Fibroblast of the conjunctiva (primary cell): ENCODE results near the gene TXNDC2.

Experiments used
- DNase-seq: peaks from one replicate; pipeline ENCODE4 v3.0.0-alpha.2; 2010; ENCODE audit warnings: low read depth

The TXNDC2 gene

DNA sequence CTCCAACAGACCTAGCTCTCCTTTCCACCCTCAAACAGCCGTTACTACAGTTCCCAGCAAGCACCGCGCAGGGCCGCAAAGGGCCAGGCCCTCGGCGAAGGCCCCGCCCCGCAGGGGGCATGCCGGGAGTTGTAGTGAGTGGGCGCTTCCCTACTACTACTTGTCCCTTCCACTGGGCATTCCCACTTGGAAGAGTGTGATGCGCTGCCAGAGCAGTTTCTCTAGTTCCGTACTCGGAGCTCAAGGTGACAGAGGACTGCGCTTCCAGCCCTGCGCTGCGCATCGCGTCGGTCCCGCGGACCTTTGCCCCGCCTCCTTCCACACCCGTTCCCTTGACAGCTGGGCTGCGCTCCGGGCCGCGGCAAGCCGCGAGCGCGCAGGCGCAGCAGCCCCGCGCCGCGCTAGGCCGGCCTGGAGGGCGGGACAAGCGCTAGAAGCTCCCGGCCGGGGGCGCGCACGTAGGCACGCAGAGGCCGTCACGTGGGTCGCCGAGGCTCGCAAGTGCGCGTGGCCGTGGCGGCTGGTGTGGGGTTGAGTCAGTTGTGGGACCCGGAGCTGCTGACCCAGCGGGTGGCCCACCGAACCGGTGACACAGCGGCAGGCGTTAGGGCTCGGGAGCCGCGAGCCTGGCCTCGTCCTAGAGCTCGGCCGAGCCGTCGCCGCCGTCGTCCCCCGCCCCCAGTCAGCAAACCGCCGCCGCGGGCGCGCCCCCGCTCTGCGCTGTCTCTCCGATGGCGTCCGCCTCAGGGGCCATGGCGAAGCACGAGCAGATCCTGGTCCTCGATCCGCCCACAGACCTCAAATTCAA is 28.0 kb downstream of the TXNDC2 start, which contains the start of gene VAPA:
Gene VAPA (plus strand): TSS at position 491 of the 808 bp plus-strand sequence. CDS start 241 bp downstream, at position 732.
- DNase-seq: peak; percentile 91

DNA sequence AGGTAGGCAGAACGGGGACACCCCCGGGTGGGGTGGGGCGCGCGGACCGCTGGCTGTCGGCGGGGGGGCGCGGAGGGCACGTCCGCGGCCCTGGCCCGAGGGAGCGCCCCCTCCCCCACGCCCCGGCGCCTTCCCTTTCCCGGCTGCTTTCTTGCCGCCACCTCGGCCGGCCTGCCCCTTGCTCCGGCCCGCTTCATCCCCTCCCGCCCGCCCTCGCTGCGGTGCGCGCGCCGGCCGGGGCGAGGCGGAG is 28.5 kb downstream of the TXNDC2 start:
- no peak for DNase-seq

DNA sequence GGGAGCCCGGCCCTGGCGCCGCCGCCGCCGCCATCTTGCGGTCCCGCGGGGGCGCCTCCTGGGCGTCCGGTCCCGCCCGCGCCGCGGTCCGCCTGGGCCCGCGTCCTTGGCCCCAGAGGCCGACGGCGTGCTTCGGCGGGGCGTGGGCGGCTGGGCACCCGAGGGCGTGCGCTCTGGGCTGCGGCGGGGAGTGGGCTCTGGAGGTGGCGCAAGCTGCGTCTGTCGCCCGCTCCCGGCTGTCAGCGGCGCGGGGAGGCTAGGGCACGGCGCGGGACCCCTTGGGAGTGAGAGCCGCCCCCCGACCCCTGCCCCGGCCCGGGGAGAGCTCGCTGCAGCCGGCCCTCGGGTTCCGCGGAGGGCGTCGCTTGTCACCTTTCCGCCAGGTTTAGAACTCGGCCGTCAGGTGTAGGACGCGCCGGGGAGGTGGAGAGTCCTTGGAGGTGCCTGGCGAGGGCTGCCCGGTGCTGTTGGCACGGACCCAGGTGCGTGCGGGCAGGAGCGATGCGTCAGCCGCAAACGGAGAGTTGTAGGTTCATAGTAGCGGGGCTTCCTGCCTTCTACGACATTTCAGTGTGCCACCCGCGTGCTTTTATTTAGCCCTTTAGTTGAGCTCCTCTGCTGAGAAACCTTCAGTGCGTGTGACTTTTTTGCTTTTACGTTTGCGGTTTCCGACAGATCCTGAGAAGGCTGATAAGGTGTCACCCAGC is 29.0 kb downstream of the TXNDC2 start:
- DNase-seq: peak; percentile 21

DNA sequence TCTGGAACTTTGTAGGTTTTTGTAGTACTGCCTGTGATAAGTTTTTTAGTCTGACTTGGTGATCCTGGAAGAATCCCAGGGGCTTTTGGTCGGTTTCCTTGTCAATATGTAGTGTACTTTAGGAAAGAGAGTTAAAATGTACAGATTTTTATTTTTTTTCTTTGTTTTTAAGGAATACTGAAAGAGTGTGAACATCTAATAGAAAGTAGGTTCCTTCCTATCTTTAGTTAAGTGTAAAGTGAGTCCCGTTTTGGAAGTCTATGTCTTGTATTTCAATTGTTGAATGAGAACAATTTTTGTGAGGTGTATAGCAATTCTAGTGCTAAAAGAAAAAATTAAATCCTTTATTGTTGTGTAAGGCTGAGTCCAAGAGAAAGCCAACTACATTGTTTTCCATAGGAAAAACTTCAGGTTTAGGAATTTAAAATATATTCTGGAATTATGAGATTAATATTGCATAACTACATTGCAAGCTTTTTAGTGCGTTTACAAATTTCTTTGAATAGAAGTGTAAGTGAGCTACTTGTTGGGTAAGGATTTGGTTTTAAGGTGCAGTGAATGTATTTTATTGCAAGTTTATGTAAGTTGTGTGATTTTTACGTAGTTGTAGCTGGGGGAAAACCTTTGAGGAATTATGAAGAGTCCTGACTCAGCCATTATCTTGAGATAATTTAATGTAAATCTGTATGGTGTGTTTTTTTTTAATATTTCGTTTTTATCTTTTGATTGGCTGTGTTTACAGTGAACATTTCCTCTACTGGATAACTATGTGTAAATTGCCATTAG is 29.7 kb downstream of the TXNDC2 start:
- no peak for DNase-seq

DNA sequence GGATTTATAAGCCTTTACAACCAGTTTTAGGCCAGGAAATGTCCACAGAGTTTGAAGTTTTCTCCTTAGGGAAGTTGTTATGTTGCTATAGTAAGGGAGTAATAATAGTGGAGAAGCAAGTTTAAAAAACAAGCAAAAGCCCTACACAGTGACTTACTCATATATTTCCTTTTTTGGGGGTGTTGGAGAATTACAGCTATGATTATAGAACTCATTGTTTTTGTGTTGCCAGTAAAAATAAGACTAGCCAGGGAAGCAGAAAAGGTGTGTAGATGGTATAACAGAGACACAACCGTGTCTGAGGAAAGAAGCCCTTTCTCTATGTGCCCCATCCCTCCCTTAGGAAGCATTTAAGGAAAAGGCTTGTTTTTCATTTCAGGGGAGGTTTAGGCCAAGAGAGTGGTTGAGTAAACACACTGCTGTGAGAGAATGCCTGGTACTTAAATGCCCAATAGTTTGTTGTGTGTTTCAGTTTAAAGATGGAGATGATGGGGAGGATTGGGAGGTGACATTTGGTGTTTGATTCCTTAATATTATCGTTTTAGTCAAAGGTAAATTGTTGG is 30.4 kb downstream of the TXNDC2 start:
- DNase-seq: no peak

DNA sequence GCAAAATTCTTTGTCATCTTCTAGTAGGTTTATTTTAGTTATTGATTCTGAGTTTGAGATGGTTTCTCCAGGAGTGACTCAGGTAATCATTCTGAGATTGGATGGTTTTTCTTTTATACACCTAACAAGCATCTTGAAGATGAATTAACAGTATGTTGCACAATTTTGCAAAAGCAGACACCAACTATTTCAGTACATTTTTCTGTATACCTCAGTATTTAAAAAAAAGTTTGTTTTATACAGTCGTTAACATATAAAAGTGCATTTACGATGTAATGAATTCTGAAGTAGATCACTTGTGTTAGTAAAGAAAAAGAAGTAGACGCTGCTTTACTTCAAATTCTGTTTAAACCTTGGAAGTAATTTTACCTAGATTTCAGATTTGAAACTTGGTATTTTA is 31.0 kb downstream of the TXNDC2 start:
- DNase-seq: no peak

DNA sequence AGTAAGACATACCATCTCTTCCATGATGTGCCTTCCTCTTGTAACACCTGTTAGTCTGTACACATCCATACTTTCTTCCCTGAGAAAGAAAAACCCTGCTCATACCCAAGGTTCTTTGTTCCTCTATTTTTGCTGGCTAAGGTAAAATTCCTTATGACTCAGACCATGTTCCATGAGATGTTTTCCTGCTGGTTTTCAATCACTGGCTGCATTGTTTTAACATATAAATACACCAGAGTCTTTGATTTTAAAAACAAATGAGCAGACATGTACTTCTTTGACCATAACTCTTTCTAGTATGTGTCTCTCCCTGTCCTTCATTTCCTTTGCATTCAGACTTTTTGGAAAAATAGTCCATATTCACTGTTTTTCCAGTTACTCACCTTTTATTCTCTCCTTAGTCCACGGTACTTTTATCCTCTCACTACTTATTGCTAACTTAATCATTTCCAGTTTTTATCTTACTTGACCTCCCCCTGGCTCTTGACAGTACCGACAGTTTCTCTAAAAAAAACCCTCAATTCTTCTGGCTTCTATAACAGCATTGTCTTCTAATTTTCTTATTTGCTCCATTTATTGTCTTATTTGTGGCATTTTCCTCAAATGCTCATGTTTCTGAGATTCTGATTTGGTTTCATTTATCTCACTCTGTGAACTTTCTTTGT is 32.4 kb downstream of the TXNDC2 start:
- no peak for DNase-seq

DNA sequence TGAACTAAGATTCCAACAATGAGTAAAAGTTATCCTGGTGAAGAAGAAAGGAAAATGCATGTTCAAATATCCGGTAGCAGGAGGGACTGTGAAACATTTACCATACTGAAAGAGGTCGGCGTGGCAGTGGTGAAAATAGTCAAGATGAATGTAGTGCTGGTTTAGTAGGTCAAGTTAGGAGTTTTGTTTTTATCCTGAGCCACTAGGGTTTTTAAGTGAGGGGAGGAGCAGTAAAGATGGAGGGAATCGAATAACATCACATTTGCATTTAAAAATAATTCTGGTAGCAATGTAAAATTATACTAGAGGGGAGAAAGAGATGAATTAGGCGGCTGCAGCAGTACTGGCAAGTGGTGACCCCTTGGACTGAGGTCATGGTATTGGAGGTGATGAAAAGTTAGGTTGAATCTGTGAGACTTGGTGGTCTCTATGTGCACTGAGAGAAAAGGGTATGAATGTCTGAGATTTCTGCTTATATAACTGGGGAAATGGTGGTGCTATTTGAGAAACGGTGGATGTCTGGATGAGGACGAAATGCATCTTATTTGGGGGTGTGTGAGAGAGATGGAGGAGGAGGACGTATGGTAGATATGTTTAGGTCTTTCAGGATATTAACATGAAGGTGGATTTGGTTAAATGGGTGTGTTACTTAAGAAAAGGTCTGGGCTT is 33.9 kb downstream of the TXNDC2 start:
- DNase-seq: no peak

DNA sequence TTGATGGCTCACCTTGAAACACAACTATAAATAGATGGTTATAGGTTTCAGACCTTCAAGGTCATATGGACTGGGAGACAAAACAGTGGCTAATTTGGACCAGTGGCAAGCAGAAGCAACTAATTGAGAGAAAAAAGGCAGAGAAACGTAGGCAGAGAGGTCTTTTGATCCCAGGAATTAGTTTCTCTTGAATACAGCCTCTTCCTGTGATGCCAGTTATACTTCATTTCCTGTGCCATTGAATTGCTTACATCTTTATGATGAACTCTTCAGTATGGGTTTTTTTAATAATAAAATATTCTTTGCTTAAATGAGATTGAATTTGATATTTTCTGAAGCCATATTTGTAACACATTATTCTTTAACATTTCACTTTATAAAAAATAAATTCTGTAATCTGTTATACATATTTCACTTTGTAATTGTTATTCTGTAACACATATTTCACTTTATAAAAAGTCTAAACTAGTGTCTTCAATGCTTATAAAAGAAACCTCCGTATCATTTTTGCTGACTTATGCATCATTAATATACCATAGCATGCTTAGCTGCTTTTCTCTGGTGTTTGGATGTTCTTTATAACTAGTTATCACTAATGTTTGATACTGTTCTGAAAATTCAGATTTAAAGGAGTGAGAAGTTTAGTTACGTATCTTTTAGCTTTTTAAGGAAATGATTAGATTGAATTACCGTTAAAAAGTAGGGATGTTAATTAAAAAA is 37.0 kb downstream of the TXNDC2 start:
- no peak for DNase-seq

DNA sequence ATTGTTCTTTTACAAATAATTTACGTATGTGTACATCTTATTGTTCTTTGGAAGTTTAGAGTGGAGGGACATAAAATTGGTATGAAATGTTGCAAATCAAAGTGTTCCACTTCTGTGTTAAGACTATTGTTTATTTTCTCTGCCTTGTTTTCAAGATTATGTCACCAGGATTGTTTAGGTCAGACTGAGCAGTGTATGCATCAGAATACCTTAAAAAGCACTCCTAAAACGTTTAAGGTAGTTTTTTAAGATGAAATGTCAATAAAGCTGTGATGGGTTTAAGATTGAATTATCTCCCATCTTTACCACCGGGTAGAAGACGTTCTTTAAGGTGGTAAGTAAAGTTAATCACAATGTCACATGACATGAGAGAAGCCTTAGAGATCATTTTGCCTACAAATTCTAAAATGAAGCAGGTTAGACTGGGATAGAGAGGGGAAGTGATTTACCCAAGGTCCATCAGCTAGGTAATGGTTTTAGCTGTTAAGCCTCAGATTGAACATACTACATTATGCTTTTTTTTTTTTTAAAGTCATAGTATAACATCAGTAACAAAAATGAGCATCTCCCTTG is 38.7 kb downstream of the TXNDC2 start:
- no peak for DNase-seq

DNA sequence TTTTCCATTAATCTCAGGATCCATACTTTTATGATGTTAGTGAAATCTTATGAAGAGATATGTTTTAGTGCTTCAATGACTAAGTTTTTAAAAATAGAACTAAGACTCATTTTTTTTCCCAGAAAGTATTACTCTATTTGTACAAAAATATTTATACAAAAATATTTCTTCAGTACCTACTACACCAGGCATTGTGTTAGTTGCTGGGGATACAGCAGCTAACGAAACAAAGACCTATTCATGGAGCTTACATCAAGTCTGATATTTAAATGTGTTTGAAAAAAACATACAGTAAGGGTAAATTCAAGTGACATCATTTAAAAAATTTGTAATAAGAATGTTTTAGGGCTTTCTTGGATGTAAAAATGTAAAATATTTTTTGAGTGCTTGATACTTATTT is 39.6 kb downstream of the TXNDC2 start:
- DNase-seq: no peak

DNA sequence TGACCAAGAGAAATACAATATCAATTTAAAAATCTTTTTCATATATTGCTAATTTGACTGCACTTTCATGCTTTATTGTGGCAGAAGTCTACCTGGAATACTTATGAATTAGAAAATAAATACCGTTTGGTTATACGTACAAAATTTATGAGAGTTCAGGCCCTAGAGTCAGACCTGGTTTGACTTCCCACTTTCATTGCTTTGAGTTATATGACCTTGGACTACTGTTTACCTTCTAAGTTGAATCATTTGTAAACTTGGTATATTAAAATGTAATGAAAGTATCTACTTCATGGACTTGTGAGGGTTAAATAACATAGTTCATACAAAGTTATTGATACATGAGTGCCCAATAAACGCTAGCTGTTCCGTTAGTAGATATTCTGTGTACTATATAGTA is 40.0 kb downstream of the TXNDC2 start:
- no peak for DNase-seq

DNA sequence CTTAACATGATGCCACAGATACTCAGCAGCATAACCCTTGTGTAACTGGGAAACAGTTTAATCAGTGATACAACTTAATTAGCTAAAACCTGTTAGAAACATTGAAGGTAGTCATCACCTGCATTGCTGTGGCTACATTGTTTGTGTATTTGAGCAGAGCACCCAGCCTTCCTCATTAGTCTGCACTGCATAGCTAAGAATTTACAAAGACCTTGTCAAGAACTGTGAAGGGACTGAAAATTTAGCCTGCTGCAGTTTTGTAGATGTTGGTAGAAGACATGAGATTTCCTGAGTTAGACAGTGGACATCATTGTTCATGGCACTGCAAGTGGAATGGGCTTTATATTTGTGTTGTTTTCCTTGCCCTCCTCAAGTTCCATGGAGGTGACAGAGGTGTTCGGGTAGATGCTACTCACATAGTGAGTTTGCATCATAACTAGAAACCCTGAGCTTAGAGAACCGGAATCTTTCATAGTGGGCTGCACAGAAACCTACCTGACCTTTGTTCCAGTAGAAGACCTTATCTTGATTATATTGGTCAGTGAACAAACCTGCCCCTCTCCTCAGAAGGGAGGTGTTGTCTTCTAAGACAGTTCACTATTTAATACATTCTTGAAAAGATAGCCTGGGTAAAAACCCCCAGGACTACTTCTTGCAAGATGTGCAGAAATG is 40.6 kb downstream of the TXNDC2 start:
- DNase-seq: no peak

DNA sequence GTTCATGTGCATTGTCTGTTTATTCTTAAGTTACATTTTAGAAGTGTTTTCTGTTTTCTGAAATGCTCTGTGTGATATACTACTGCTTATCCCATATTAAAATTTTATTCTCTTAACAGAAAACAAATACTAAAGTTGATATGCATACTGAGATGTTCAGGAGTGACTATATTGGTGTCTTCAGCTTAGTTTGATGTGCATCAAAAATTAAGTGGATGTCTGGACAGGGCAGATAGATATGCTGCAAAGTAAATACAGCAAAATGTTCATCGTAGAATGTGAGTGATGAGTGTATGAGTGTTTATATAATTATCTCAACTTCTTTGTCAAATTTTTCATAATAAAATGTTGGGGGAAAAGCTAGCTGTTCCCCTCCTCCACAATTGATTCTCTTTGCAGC is 41.2 kb downstream of the TXNDC2 start:
- DNase-seq: no peak

DNA sequence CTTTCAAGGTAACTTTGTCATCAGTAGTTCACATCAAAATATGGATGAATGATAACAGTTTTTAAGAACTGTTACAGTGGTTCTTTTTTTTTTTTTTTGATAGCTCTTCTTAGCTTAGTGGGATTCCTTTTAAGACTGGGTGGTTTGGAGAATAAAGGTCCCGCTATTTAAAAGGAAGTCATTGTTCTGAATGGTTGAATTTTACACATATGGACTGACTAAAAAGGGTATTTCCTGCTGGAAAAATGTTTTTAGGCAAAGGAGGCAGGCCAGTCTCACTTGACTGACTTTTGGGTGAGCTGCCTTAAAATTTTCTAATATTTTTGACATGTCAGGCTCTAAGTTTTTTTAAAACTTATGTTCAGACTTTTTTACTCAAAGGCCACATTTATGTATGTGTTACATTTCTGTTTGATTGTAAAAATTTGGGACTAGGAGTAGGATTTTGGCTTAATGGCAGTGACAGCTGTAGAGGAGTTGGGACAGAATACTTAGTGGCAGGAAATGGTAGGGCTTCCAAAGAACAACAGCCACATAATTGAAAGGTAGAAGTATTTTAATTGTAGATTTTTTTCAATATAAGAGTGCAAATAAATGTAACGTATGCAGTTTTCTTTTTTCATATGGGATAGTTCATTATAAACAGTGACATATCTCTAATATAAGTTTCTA is 41.8 kb downstream of the TXNDC2 start:
- no peak for DNase-seq

DNA sequence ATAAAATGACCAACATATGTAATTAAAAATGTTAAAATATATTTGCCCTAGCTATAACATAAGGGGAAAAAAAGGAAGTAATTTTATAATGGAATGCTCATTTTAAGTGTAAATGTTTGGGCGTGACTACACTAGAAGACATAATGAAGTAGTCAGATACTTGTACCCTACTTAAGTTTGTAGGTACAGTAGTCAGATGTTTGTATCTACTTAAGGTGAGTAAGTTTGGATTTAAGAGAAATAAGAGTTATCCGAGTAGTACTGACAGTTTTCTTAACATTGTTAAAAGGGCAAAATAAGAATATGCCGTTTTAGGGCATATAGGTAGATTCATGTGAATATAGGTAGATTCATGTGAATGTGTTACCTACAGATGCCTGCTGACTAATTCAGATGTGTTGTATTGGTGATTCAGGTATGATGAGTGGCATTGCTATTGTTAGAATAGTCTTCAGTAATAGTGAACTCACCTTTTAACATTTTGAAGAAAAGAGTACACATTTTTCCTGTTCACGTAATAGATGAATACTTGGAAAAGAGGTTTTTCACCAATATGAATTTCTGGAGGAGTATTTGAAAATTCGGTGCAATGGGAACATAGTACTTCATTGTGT is 43.0 kb downstream of the TXNDC2 start:
- DNase-seq: no peak

DNA sequence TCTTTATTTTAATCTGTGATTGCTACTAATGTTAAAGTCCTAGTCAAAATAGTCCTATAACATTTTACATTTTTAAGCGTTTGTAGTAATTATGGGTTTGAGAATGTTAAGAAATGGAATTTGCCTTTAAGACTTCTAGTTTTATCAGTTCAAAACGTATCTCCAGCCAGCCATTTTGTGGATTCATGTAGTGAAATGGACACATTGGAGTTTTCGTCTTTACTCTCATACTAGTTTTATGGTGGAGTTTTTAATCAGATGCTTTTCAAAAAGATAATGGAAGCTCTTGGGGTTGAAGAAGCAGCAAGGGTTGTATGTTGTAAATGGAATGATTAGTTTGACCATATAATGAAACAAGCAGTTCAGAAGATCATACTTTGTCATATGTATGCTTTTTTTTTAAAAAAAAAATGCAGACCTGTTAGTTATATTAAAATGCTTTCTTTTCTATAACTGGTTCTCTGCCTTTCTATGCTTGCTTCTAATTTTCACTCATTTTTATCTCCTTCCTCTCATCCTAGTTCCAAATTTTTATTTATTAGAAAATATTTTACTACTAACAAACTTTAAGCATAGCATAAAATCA is 44.6 kb downstream of the TXNDC2 start:
- no peak for DNase-seq

DNA sequence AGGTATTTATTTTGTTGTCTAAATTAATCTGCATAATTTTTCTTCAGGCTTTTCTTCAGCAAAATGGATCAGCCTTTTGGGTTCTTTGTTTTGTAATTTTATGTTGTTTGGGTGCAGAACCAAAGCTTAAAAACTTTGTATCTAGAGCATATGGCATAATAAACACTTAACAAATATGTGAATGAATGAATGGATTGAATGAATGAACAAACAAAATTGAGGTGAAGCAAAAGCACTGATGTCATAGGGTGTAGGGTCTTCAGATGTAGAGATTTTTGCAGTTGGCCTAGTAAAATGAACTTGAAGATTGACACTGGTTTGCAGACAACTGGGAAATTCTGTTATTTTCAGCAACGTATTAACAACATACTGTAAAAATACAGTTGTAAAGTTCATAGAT is 45.4 kb downstream of the TXNDC2 start:
- DNase-seq: no peak

DNA sequence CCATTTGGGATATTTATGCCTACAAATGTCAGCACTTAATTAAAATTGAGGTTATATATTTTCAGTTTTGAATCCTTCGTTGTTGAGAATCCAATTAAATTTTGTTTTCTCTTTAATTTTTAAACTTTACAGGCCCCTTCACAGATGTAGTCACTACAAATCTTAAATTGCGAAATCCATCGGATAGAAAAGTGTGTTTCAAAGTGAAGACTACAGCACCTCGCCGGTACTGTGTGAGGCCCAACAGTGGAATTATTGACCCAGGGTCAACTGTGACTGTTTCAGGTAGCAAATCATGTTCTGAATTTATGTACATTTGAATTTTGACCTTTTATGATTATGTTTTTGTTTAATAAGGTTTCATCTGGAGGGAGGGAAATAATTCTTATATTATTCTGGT is 45.9 kb downstream of the TXNDC2 start:
- no peak for DNase-seq
